HepG2 (cell line): Measurements from ENCODE around the gene SNAI1. TPM values are rescaled to one million over a fixed set of nuclear protein-coding genes. Genes with fewer than 3 reads are reported as not detected.

ENCODE experiments used
- KLF16 ChIP-seq, 2 experiments: sonication (generic) in 1 of 2; formaldehyde crosslinking in 1 of 2; IDR thresholded peaks; 2 replicates each; pipeline versions ENCODE4 v1.6.1 to v1.8.0; 2016 to 2023; ENCODE audit warnings: missing genetic modification reagents in 2 of 2, missing compliant biosample characterization in 1 of 2
- LCORL ChIP-seq, 2 experiments: fragments of 450-650 bp in 1 of 2; sonication (generic) in 1 of 2; formaldehyde crosslinking in 1 of 2; IDR thresholded peaks; 2 replicates each; pipeline versions ENCODE4 v1.5.0 to v1.6.1; 2017 to 2020; ENCODE audit warnings: antibody characterized with exemption in 1 of 2, missing genetic modification reagents in 1 of 2
- MAFG ChIP-seq: sonication (generic); formaldehyde crosslinking; IDR thresholded peaks from 2 replicates; pipeline ENCODE4 v1.5.1; 2020; ENCODE audit warnings: mild to moderate bottlenecking, missing genetic modification reagents
- NR2F2 ChIP-seq: IDR thresholded peaks from 2 replicates; pipeline ENCODE4 v1.6.1; 2012; ENCODE audit warnings: low read depth, inconsistent platforms, borderline replicate concordance
- NR3C1 ChIP-seq: sonication (generic); formaldehyde crosslinking; IDR thresholded peaks from 2 replicates; pipeline ENCODE4 v1.4.0; 2020; ENCODE audit warnings: missing genetic modification reagents
- RARA ChIP-seq: IDR thresholded peaks from 2 replicates; pipeline ENCODE4 v1.6.1; 2016; ENCODE audit warnings: missing genetic modification reagents, missing compliant biosample characterization
- RFXANK ChIP-seq: IDR thresholded peaks from 2 replicates; pipeline ENCODE4 v1.6.1; 2016
- SMARCC2 ChIP-seq: fragments of 450-650 bp; IDR thresholded peaks from 2 replicates; pipeline ENCODE4 v1.6.1; 2017; ENCODE audit warnings: antibody characterized with exemption, mild to moderate bottlenecking
- SMARCE1 ChIP-seq: fragments of 450-650 bp; IDR thresholded peaks from 2 replicates; pipeline ENCODE4 v1.6.1; 2017; ENCODE audit warnings: borderline replicate concordance
- SOX5 ChIP-seq: IDR thresholded peaks from 2 replicates; pipeline ENCODE4 v1.6.1; 2016; ENCODE audit warnings: borderline replicate concordance
- SP2 ChIP-seq: sonication (generic); formaldehyde crosslinking; IDR thresholded peaks from 2 replicates; pipeline ENCODE4 v1.5.1; 2020; ENCODE audit warnings: mild to moderate bottlenecking, missing genetic modification reagents
- ZNF230 ChIP-seq: sonication (generic); formaldehyde crosslinking; IDR thresholded peaks from 2 replicates; pipeline ENCODE4 v1.4.0; 2020; ENCODE audit warnings: mild to moderate bottlenecking, missing genetic modification reagents
- ZNF329 ChIP-seq: sonication (generic); formaldehyde crosslinking; IDR thresholded peaks from 2 replicates; pipeline ENCODE4 v1.9.0; 2021; ENCODE audit warnings: low read depth, mild to moderate bottlenecking, missing genetic modification reagents
- ZNF549 ChIP-seq: sonication (generic); formaldehyde crosslinking; IDR thresholded peaks from 2 replicates; pipeline ENCODE4 v1.5.0; 2020; ENCODE audit warnings: missing genetic modification reagents
- ZNF7 ChIP-seq: IDR thresholded peaks from 2 replicates; pipeline ENCODE4 v1.6.1; 2016; ENCODE audit warnings: missing biosample characterization, missing genetic modification reagents
- ZNF792 ChIP-seq: IDR thresholded peaks from 2 replicates; pipeline ENCODE4 v1.6.1; 2016
- ZSCAN31 ChIP-seq: sonication (generic); formaldehyde crosslinking; IDR thresholded peaks from 2 replicates; pipeline ENCODE4 v1.5.0; 2020; ENCODE audit warnings: low read depth, mild to moderate bottlenecking, missing genetic modification reagents
- polyA plus RNA-seq, 8 experiments: library from polyadenylated mRNA; depleted of rRNA in 3 of 8; stranded (reverse) in 7 of 8; unstranded in 1 of 8; fragments of >200 nt; fragmentation: Illumina TruSeq in 4 of 8; extraction: Trizol in 4 of 8; gene quantifications; 2 replicates each; pipeline versions ENCODE4 v1.2.1 to v1.2.3, GENCODE V29; 2011 to 2016; ENCODE audit warnings: low read depth in 4 of 8, missing spikeins in 1 of 8, mixed read lengths in 1 of 8; ENCODE audit not compliant: insufficient read depth in 1 of 8
- total RNA-seq, 5 experiments: library from RNA; depleted of rRNA; stranded (reverse); fragments of >200 nt; fragmentation: Illumina TruSeq; extraction: Trizol; gene quantifications; 2 replicates each; pipeline ENCODE4 v1.2.3, GENCODE V29; 2016; ENCODE audit warnings: low read depth in 1 of 5
- TF ChIP-seq, protein P1 (sequence below): sonication (generic); formaldehyde crosslinking; IDR thresholded peaks from 2 replicates; pipeline ENCODE4 v1.4.0; 2020; ENCODE audit warnings: missing genetic modification reagents
- TF ChIP-seq, protein P2 (sequence below): sonication (generic); formaldehyde crosslinking; IDR thresholded peaks from 2 replicates; pipeline ENCODE4 v1.4.0; 2020; ENCODE audit warnings: missing genetic modification reagents
- TF ChIP-seq, protein P3 (sequence below): sonication (generic); formaldehyde crosslinking; conservative IDR thresholded peaks from 2 replicates; pipeline ENCODE4 v1.4.0; 2020; ENCODE audit warnings: missing genetic modification reagents

SNAI1 gene
- total and polyA plus RNA-seq, 2 of the 13 experiments (the other 11 are each of a cell fraction or from before 2014, with no cell fraction given), result 1.3 to 1.4 TPM

DNA sequence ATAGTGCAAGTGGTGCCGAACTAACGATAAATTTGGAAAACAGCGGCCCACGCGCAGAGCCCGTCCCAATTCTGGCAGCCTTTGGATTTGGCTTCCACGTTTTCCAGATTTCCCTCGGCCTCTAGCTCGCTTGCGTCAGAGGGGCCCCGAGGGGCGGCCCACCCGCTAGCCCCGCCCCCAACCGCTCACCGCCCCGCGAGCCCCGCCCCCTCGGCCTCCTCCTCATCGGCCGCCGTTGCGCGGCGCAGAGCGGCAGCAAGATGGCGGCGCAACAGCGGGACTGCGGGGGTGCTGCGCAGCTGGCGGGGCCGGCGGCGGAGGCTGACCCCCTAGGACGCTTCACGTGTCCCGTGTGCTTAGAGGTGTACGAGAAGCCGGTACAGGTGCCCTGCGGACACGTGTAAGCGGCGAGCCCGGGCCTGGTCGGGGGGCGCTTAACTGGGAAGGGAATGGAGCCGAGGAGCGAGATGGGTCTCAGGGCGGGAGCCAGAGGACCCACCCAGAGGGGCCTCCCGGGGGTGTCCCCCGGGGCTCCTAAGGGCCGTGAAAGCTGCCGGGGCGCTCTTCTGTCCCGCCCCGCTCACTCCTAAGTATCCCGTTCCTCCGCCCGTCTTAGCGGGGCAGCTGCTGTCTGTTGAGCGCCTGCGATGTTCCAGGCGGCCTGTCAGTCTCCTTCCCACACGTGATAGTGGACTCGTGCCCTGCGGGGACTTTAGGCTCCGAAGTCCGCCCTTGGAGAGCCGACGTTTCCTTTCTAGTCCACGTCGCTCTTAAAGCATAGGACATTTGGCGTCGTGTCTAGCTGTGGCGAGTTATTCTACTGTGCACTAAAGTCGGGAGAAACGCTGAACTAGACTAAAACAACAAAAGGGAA lies 46.4 kb upstream of the SNAI1 start, which contains the start of gene RNF114 (continued):
- TF ChIP-seq, protein P1, sequence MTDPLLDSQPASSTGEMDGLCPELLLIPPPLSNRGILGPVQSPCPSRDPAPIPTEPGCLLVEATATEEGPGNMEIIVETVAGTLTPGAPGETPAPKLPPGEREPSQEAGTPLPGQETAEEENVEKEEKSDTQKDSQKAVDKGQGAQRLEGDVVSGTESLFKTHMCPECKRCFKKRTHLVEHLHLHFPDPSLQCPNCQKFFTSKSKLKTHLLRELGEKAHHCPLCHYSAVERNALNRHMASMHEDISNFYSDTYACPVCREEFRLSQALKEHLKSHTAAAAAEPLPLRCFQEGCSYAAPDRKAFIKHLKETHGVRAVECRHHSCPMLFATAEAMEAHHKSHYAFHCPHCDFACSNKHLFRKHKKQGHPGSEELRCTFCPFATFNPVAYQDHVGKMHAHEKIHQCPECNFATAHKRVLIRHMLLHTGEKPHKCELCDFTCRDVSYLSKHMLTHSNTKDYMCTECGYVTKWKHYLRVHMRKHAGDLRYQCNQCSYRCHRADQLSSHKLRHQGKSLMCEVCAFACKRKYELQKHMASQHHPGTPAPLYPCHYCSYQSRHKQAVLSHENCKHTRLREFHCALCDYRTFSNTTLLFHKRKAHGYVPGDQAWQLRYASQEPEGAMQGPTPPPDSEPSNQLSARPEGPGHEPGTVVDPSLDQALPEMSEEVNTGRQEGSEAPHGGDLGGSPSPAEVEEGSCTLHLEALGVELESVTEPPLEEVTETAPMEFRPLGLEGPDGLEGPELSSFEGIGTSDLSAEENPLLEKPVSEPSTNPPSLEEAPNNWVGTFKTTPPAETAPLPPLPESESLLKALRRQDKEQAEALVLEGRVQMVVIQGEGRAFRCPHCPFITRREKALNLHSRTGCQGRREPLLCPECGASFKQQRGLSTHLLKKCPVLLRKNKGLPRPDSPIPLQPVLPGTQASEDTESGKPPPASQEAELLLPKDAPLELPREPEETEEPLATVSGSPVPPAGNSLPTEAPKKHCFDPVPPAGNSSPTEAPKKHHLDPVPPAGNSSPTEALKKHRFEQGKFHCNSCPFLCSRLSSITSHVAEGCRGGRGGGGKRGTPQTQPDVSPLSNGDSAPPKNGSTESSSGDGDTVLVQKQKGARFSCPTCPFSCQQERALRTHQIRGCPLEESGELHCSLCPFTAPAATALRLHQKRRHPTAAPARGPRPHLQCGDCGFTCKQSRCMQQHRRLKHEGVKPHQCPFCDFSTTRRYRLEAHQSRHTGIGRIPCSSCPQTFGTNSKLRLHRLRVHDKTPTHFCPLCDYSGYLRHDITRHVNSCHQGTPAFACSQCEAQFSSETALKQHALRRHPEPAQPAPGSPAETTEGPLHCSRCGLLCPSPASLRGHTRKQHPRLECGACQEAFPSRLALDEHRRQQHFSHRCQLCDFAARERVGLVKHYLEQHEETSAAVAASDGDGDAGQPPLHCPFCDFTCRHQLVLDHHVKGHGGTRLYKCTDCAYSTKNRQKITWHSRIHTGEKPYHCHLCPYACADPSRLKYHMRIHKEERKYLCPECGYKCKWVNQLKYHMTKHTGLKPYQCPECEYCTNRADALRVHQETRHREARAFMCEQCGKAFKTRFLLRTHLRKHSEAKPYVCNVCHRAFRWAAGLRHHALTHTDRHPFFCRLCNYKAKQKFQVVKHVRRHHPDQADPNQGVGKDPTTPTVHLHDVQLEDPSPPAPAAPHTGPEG (CRISPR knock-in tag), result no peak
- TF ChIP-seq NR3C1 (CRISPR knock-in tag) (0 out of 2 replicates have a peak, but pooled peaks have one; percentile 71), SMARCE1 (no peak), ZNF230 (CRISPR knock-in tag) (no peak), KLF16 (CRISPR knock-in tag; IDR thresholded peaks at IDR 0.05) (peak; percentile 86 to 97; a peak in 2 of 4 replicates), RFXANK (CRISPR knock-in tag) (peak; percentile 40; the same call in 1 of the 2 replicates), ZNF549 (CRISPR knock-in tag) (0 out of 2 replicates have a peak, but pooled peaks have one; percentile 13), SOX5 (CRISPR knock-in tag) (peak; percentile 61; the same call in 1 of the 2 replicates), LCORL (IDR thresholded peaks at IDR 0.05) (peak; percentile 37; the same call in 1 of the 2 replicates), LCORL (CRISPR knock-in tag; IDR thresholded peaks at IDR 0.05) (no peak), SMARCC2 (no peak), ZNF792 (CRISPR knock-in tag) (peak; percentile 78), NR2F2 (0 out of 2 replicates have a peak, but pooled peaks have one; percentile 13), SP2 (0 out of 2 replicates have a peak, but pooled peaks have one; percentile 28), MAFG (CRISPR knock-in tag) (no peak), ZNF329 (CRISPR knock-in tag) (peak; percentile 91; the same call in 1 of the 2 replicates), RARA (peak; percentile 41; the same call in 1 of the 2 replicates), ZSCAN31 (CRISPR knock-in tag) (no peak; the same call in 1 of the 2 replicates), ZNF7 (CRISPR knock-in tag) (peak; percentile 6; the same call in 1 of the 2 replicates)
- TF ChIP-seq, protein P2, sequence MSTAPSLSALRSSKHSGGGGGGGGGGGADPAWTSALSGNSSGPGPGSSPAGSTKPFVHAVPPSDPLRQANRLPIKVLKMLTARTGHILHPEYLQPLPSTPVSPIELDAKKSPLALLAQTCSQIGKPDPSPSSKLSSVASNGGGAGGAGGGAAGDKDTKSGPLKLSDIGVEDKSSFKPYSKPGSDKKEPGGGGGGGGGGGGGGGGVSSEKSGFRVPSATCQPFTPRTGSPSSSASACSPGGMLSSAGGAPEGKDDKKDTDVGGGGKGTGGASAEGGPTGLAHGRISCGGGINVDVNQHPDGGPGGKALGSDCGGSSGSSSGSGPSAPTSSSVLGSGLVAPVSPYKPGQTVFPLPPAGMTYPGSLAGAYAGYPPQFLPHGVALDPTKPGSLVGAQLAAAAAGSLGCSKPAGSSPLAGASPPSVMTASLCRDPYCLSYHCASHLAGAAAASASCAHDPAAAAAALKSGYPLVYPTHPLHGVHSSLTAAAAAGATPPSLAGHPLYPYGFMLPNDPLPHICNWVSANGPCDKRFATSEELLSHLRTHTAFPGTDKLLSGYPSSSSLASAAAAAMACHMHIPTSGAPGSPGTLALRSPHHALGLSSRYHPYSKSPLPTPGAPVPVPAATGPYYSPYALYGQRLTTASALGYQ (CRISPR knock-in tag), result peak; percentile 66
- TF ChIP-seq, protein P3, sequence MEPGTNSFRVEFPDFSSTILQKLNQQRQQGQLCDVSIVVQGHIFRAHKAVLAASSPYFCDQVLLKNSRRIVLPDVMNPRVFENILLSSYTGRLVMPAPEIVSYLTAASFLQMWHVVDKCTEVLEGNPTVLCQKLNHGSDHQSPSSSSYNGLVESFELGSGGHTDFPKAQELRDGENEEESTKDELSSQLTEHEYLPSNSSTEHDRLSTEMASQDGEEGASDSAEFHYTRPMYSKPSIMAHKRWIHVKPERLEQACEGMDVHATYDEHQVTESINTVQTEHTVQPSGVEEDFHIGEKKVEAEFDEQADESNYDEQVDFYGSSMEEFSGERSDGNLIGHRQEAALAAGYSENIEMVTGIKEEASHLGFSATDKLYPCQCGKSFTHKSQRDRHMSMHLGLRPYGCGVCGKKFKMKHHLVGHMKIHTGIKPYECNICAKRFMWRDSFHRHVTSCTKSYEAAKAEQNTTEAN, result peak; percentile 32; the same call in 1 of the 2 replicates
